ENCODE measurements around the gene LDB2.

DNA sequence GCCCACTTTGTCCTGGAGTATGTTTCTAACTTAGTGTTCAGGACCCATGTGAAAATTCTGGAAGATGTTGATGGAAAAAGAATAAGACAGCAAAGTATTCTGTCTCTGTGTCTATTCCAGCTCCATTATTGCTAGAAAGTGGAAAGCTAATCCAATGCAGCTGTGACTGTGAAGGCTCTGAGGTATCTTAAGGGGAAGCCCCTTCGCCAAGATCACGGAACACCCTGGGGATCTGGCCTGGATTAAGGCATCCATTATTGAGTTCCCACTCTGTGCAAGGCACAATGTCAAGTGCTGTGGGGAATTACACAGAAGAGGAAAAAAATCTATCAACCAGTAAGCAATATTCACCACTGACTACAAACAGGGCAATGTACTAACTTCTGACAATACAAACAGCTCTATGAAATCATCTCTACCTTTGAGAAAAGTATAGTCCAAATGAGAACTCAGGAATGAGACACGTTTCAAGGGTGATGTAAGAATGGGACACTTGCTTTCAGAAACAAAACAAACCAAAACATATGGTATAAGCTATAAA lies 222.1 kb downstream of the LDB2 start:
- TF ChIP-seq EZH2 (IDR thresholded peaks at IDR 0.05; ENCODE audit: low read depth, low read length, severe bottlenecking) = no peak
- no peak for TF ChIP-seq TAF1 (IDR thresholded peaks at IDR 0.05; ENCODE audit: low read depth, low read length)
- TF ChIP-seq, protein P1, sequence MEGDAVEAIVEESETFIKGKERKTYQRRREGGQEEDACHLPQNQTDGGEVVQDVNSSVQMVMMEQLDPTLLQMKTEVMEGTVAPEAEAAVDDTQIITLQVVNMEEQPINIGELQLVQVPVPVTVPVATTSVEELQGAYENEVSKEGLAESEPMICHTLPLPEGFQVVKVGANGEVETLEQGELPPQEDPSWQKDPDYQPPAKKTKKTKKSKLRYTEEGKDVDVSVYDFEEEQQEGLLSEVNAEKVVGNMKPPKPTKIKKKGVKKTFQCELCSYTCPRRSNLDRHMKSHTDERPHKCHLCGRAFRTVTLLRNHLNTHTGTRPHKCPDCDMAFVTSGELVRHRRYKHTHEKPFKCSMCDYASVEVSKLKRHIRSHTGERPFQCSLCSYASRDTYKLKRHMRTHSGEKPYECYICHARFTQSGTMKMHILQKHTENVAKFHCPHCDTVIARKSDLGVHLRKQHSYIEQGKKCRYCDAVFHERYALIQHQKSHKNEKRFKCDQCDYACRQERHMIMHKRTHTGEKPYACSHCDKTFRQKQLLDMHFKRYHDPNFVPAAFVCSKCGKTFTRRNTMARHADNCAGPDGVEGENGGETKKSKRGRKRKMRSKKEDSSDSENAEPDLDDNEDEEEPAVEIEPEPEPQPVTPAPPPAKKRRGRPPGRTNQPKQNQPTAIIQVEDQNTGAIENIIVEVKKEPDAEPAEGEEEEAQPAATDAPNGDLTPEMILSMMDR (IDR thresholded peaks at IDR 0.05; ENCODE audit: control extremely low read depth in 1 of 3, insufficient read depth in 1 of 3, low read depth in 1 of 3, low read length in 3 of 3) = no peak
- TF ChIP-seq CEBPB (IDR thresholded peaks at IDR 0.05; ENCODE audit: low read depth, low read length) = no peak
- TF ChIP-seq, protein P2, sequence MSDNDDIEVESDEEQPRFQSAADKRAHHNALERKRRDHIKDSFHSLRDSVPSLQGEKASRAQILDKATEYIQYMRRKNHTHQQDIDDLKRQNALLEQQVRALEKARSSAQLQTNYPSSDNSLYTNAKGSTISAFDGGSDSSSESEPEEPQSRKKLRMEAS (IDR thresholded peaks at IDR 0.05) = no peak
- no peak for TF ChIP-seq SRF (IDR thresholded peaks at IDR 0.05; ENCODE audit: low read depth, low read length)
- TF ChIP-seq POLR2AphosphoS5 (IDR thresholded peaks at IDR 0.05; ENCODE audit: low read depth, low read length) = no peak
- TF ChIP-seq ASH2L (IDR thresholded peaks at IDR 0.05; ENCODE audit: low read length) = no peak
- no peak for TF ChIP-seq RFX5 (IDR thresholded peaks at IDR 0.05; ENCODE audit: borderline replicate concordance, low read depth, low read length)
- no peak for TF ChIP-seq RXRA (IDR thresholded peaks at IDR 0.05; ENCODE audit: insufficient read depth, low read depth, low read length)
- no peak for TF ChIP-seq CHD1 (IDR thresholded peaks at IDR 0.05; ENCODE audit: low read depth, low read length)
- no peak for TF ChIP-seq TAF7 (optimal IDR thresholded peaks at IDR 0.05; ENCODE audit: borderline replicate concordance, low read depth, low read length)
- TF ChIP-seq YY1 (IDR thresholded peaks at IDR 0.05; ENCODE audit: low read depth, low read length) = no peak
- TF ChIP-seq EP300 (IDR thresholded peaks at IDR 0.05; ENCODE audit: borderline replicate concordance in 1 of 2, low read depth in 2 of 2, low read length in 2 of 2) = no peak

Data from H1 (cell line).